RWPE1 (cell line): ENCODE measurements around the gene MYO7A.

Source experiments
- CTCF ChIA-PET: fragments of 350-600 bp; sonication (Branson Sonifier 250); formaldehyde crosslinking; extraction: SDS; loops from one replicate; lab custom pipeline; 2021; lab: Yijun Ruan, JAX
- POLR2A ChIA-PET: fragments of 400-600 bp; formaldehyde crosslinking; extraction: SDS; loops from one replicate; lab custom pipeline; 2020; ENCODE audit warnings: antibody characterized with exemption; ENCODE audit not compliant: low non-redundant PET; lab: Yijun Ruan, JAX
- DNase-seq: peaks from one replicate; pipeline ENCODE4 v3.0.0; 2012; ENCODE audit warnings: low spot score
- H3K27ac ChIP-seq: fragments of 450-650 bp; 2 replicates; pipeline ENCODE4 v1.5.1; 2017
- CTCF ChIP-seq: fragments of 450-650 bp; conservative IDR thresholded peaks from 2 replicates; pipeline ENCODE4 v1.5.1; 2017; ENCODE audit warnings: low read depth, mild to moderate bottlenecking

MYO7A gene

GRCh38 chr11:77250881-77251640 is 123.0 kb downstream of the MYO7A start:
- TF ChIP-seq CTCF: no peak
- H3K27ac ChIP-seq: no peak overlapping the region
- ChIA-PET POLR2A (no interaction called here), CTCF (no interaction called here)
- DNase-seq: peak; percentile 85

DNA sequence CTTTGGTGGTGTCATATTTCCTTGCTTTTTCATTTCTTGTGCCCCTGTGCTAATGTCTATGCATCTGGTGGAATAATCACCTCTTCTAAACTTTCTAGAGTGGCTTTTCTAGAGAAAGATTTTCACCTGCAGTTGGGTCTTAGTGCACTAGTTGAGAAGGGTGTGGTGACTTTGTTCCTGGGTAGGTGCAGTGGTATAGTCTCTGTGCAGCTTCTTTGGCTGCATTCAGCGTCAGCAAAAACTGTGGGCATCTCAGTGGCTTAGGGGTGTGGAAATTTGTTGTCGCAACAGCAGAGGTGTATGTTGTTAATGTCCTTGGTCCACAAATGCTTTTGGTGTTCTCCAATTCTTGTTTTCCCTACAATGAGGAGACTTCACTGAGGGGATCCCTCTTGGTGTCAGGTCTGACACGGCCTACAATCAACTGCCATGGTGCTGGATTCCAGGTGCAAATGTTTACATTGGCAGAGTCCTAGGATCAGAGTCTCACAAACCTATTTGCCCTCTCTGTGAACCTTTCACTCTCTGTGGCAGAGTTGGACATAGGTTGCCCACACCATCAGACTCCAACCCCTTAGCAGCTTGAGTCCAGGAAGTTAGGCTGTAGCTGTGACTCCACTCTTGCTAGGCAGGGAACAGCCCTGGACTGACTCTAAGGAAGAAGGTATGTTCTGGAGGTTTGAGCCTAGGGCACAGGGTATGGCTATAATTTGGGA is 124.7 kb downstream of the MYO7A start:
- POLR2A ChIA-PET: no interaction called here
- no peak for DNase-seq
- CTCF ChIA-PET: interaction anchor here (0.6 kb wide), 1 partner anchor 26 kb away, joined by 3 read pairs; no protein-coding TSS in a partner anchor
- H3K27ac ChIP-seq: no peak overlapping the region
- no peak for TF ChIP-seq CTCF

- DNase-seq: no peak
- H3K27ac ChIP-seq: no peak overlapping the region
- POLR2A ChIA-PET: no interaction called here
- no peak for TF ChIP-seq CTCF
- CTCF ChIA-PET: no interaction called here
Measured at GRCh38 chr11:77253690-77254089, 125.6 kb downstream of the MYO7A start.

DNA sequence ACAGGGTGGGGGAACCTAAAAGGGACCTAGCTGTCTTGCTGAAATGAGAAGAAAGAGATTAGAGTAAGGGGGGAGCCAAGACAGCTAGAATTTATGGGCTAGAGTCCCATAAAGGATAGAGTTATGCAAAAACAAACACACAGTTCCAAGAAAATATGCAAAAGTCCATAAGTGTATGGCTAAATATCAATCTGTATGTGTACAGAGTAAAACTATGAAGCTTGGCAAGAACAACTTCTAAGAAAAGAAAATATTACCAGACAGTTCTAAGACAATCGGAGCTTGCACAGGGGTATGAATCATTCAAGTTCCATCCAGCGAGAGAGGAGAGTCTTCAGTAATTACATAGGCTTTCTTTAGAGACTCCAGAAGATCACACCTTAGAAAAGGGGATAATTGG is 131.6 kb downstream of the MYO7A start:
- DNase-seq: no peak
- ChIA-PET POLR2A (no interaction called here), CTCF (no interaction called here)
- TF ChIP-seq CTCF: no peak
- no peak overlapping the region for H3K27ac ChIP-seq

DNA sequence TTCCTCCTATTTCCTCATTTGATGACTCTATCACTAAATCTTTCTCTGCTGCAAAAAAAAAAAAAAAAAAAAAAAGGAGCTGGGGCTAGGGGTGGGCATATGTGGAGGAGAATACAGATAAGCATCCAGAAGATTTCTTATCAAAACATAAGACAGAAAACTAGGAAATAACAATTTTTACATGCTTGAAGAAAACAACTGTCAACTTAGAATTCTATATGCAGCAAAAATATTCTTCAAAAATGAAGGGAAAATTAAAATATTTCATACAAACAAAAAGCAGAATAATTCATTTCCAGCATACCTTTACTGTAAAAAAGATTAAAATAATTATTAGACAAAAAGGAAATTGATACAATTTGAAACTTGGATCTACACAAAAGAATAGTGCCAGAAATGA is 134.8 kb downstream of the MYO7A start:
- no peak for TF ChIP-seq CTCF
- no peak overlapping the region for H3K27ac ChIP-seq
- DNase-seq: no peak
- POLR2A ChIA-PET: no interaction called here
- CTCF ChIA-PET: interaction anchor here (0.7 kb wide), 1 partner anchor 624 kb away, joined by 4 read pairs; no protein-coding TSS in a partner anchor
